Stimulated activated CD4-positive, alpha-beta T cell treated with anti-CD3 and anti-CD28 coated beads, Interleukin-2, amount 100 ng/mL, for 4 hours (primary cell): ENCODE results near the gene OSGEP.

Experiments used
- DNase-seq: peaks from one replicate; pipeline ENCODE4 v3.0.0-alpha.2; 2020; ENCODE audit warnings: low read depth

Gene OSGEP

GRCh38 chr14:20454516-20455354, at the start of gene OSGEP, which contains the start of gene APEX1:
OSGEP (minus strand) TSS chr14:20454812; CDS start chr14:20454683, 129 bp downstream.
APEX1 (plus strand) TSS chr14:20455226; CDS start chr14:20455646, 420 bp downstream.
- peak; percentile 96 for DNase-seq

GRCh38 chr14:20503898-20504297, 49.3 kb upstream of the OSGEP start:
- DNase-seq: no peak

DNA sequence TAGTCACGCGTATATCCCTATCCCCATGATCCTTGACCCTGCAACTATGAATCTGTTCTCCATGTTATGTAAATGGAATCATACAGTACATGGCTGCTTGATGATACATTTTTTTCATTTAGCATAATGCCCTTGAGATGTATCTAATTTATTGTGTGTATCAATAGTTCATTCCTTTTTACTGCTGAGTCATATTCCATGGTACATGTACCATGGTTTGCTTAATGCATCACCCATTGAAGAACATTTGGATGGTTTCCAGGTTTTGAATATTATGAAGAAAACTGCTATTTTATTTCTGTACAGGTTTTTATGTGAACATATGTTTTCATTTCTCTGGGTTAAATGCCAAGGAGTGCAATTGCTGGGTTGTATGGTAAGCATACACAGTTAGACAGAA, 46.7 kb upstream of the OSGEP start:
- no peak for DNase-seq

GRCh38 chr14:20499881-20500280, 45.3 kb upstream of the OSGEP start:
- no peak for DNase-seq

DNA sequence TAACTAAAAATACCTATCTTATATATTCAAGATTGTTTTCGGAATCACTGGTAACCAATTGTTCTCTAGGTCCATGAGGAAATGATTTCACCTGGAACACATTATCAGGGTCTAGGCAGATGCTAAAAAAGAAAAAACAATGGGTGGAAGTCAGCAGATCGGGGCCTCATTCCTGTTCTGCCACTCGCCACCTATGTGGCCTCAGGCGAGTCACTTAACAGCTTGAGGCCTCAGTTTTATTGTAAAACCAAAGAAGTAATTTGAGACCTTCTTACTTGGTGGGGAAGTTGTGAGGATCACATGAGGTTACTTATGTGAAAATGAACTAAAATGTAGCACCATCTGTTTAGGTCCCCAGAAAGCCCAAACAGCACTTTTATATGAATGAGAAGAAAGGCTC, 44.5 kb upstream of the OSGEP start:
- no peak for DNase-seq

DNA sequence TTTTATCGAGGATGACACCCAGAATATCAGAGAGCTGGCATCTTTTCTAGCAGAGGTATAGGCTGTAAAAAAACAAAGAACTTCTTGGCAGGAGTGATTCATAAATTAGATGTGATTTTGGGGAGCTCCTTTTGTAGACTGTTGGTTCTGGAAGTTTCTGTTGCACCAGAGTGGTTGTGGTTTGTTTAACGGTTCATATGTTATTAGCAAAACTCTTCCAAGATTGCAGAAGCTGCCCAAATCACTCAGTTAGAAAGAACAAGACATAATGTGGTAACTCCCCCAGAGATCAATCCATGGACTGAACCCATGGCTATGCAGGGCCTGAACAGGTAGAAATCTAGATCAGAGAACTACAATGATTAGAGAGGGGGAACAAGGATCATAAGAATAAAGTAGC, 44.0 kb upstream of the OSGEP start:
- no peak for DNase-seq

GRCh38 chr14:20494935-20495766, 40.5 kb upstream of the OSGEP start:
- no peak for DNase-seq

DNA sequence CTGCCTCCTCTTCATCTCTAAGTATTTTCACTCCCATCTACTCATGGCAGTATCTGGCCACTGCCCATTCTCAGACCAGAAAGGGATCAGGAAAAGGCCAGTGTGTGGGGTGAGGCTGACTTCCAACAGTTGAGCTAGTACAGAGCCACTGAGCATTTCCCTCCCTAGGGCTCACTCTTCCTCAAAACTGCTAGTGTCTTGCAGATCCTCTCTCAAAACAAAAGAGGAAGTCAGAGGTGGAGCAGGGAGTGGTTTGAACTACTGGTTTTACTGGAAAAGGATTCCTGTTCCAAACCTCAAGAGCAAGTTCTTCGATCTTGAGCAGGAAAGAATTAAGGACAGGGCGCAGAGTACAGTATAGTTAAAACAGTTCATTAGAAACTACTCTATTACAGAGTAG, 39.0 kb upstream of the OSGEP start:
- no peak for DNase-seq

- DNase-seq: no peak
Measured at GRCh38 chr14:20492486-20492885, 37.9 kb upstream of the OSGEP start.

DNA sequence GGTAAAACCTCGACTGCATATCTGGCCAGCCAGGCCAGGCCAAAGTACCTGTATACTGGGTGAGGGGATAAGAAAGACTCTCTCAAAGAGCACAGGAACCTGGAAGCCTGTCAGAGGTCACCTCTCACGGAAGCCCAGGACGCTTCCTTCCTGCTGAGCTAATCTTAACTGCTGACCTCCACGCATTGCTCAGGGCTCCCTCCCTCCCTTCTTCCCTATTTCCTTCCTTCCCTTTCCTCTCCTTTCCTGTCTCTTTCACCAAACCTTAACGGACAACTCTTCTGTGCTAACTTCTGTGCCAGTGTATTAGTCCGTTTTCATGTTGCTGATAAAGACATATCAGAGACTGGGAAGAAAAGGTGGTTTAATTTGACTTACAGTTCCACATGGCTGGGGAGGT, 36.0 kb upstream of the OSGEP start:
- DNase-seq: no peak

DNA sequence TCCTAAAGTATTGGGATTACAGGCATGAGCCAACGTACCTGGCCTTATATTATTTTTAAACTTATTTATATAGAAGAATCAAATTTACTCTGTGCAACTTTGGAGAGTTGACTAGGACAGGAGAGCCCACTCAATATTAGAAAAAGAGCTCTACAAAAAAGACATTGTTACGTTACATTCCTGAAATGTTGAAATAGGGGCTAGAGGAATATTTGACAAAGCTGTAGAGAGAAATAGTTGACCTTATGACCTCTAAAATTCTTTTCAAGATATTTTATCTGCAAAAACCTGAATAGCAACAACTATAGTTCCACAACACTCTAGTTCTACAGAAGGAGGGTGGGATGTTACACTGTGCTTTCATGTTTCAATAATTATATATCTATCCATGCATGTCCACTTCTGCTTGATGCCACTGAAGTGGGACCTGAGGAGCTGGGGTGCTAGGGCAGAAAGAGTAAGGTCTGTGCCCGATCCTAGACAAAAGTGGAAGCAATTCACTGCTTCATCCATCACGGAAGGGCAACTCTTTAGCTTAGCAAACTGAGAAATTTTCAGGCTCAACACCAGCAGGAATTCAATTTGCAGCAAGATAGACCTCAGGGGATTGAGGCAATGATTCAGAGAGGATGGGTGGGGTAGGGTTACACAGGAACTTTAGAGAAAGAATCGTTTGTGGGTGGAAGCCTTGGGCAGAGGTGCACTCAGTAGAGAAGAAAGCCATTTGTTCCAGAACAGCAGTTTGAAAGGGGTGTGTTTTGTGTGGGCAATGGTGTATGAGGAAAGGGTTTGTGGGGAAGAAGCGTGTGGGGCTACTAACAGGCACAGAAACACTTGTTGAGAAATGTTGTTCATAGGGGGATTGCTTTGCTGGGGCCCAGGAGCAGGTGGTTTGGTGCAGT, 34.7 kb upstream of the OSGEP start:
- DNase-seq: peak; percentile 11

- DNase-seq: no peak
Measured at GRCh38 chr14:20487396-20487725, 32.7 kb upstream of the OSGEP start.

- DNase-seq: no peak
Measured at GRCh38 chr14:20486684-20487395, 32.2 kb upstream of the OSGEP start.

- no peak for DNase-seq
Measured at GRCh38 chr14:20485900-20486299, 31.3 kb upstream of the OSGEP start.

DNA sequence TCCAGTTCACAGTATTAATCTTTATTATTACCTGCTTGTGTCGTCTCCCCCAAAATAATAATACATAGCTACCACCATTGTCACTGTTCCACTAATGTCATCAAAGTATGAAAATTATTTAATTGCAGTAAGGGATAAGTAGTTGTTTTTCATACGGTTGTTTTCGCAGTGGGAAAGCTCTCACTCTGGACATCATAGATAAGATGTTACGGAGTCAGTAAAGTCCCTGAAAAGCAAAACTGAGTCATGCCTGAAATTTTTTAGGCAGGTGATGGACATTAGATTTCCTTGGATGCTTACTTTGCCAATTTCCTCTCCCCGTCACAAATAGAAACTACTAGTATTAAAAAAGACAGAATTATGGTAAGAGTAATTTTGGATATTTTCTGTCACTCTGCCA, 27.8 kb upstream of the OSGEP start:
- no peak for DNase-seq

DNA sequence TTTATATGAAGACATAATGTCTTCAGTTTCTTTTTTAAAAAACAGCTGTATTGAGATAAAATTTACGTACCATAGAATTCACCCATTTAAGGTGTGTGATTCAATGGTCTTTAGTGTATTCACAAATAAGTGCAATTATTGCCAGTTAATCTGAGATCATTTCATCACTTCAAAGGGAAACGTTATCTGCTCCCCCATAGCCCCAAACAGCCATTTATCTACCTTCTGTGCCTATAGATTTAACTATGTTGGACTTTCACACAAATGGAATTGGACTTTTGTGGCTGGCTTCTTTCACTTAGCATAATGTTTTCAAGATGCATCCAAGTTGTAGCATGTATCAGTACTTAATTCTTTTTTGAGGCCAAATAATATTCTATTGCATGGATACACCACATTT, 24.3 kb upstream of the OSGEP start:
- DNase-seq: no peak

GRCh38 chr14:20477211-20477876, 22.7 kb upstream of the OSGEP start:
- no peak for DNase-seq

DNA sequence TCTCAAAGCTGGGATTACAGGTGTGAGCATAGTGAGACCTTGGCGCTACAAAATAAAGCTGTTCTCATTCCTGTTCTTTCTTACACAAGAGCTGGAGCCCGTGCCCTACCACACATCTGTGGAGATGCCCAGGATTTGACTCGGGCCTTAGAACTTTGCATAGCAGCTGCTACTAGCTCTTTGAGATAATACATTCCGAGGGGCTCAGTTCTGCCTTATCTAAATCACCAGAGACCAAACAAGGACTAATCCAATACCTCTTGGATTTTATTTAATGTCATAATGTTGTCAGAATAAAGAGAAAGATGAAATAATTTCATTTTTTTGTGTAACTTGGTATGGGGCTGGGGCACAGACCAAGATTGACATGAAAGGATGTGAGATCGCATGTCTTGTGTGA, 22.2 kb upstream of the OSGEP start:
- DNase-seq: no peak

DNA sequence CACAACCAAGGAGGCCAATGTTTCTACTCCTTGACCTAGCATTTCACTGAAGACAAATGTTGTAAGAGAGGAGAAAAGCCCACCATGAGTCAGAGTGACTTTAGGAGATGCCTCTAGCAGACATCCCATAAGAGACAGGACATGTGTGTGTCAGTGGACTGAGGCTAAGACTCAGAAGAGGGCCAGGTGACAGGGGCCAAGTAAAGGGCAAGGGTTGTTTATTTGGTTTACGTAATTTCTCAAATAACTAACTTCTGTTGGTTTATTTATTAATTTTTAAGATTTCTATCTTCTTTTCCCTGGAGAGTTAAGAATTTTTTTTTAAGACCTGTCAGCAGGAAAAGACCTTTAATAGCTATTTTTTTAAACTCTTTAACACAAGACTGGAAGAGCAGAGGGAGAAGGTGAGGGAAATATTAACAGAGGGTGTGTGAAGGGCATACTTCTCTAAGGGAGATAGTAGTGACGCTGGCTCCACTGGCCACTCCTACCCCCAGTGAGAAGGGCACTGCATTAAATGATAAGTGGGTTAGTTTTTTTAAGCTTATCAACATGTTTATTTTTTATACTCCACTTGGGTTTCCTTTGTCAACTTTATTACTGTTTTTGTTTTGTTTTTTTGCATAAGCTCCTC, 18.0 kb upstream of the OSGEP start:
- DNase-seq: no peak

GRCh38 chr14:20470603-20470901, 15.9 kb upstream of the OSGEP start:
- no peak for DNase-seq
